Activated B cell treated with CpG ODN at 0.5 μM for 24 hours (primary cell): ENCODE results near the gene SLC22A1. TPM values are rescaled to one million over a fixed set of nuclear protein-coding genes. Genes with fewer than 3 reads are reported as not detected.

ENCODE experiments used
- ATAC-seq: fragments of 200-7000 bp; cut with Tn5 transposase; one replicate; pipeline ENCODE4 v1.10.0; 2021; ENCODE audit warnings: low read depth, mild to moderate bottlenecking, moderate library complexity
- CTCF ChIA-PET: fragments of 350-600 bp; sonication (Branson Sonifier 250); formaldehyde crosslinking; loops from one replicate; lab custom pipeline; 2021; ENCODE audit warnings: antibody characterized with exemption; lab: Charles Lee
- POLR2A ChIA-PET: fragments of 350-600 bp; sonication (Branson Sonifier 250); formaldehyde crosslinking; loops from one replicate; lab custom pipeline; 2021; ENCODE audit warnings: antibody characterized with exemption; lab: Charles Lee
- DNase-seq: peaks from one replicate; pipeline ENCODE4 v3.0.0; 2022
- H3K27ac Mint-ChIP-seq: one replicate; pipeline ENCODE4 v1.8.0; 2020; ENCODE audit warnings: mixed read lengths
- H3K27me3 Mint-ChIP-seq: one replicate; pipeline ENCODE4 v1.8.0; 2021; ENCODE audit warnings: mixed read lengths
- H3K36me3 Mint-ChIP-seq: one replicate; pipeline ENCODE4 v1.8.0; 2021; ENCODE audit warnings: low read depth, mixed read lengths
- H3K4me1 Mint-ChIP-seq: one replicate; pipeline ENCODE4 v1.8.0; 2021; ENCODE audit warnings: mixed read lengths
- H3K4me3 Mint-ChIP-seq: one replicate; pipeline ENCODE4 v1.8.0; 2020; ENCODE audit warnings: mild to moderate bottlenecking, mixed read lengths
- H3K9me3 Mint-ChIP-seq: one replicate; pipeline ENCODE4 v1.8.0; 2020; ENCODE audit warnings: mixed read lengths
- intact Hi-C: fragments of 100-400 bp; cut with micrococcal nuclease; formaldehyde crosslinking; loops from one replicate; pipeline ENCODE4 v1.15.1; 2024
- total RNA-seq: library from RNA; stranded (reverse); gene quantifications from 2 replicates; pipeline ENCODE4 v1.2.3, GENCODE V29; 2022
- TF ChIP-seq, protein P1 (sequence below): fragments of 200-600 bp; IDR thresholded peaks from one replicate; pipeline ENCODE4 v1.8.0; 2022; ENCODE audit warnings: antibody characterized with exemption, mild to moderate bottlenecking

Gene SLC22A1
- total RNA-seq, 1 donor from 2014 or later, result 2.8 TPM

GRCh38 chr6:160197662-160198061 is 76.0 kb downstream of the SLC22A1 start:
- intact Hi-C loops, result no loop called here
- DNase-seq (no peak), ATAC-seq (no peak)
- peaks cover 17% of the 10 kb centered on the region for H3K9me3 Mint-ChIP-seq
- H3K27ac Mint-ChIP-seq, result no peak overlapping the region
- H3K36me3 Mint-ChIP-seq, result no peaks in the 10 kb centered on the region
- no peaks in the 10 kb centered on the region for H3K4me1 Mint-ChIP-seq
- no peak overlapping the region for H3K4me3 Mint-ChIP-seq
- CTCF ChIA-PET, result no interaction called here
- H3K27me3 Mint-ChIP-seq, result no peaks in the 10 kb centered on the region
- TF ChIP-seq, protein P1, sequence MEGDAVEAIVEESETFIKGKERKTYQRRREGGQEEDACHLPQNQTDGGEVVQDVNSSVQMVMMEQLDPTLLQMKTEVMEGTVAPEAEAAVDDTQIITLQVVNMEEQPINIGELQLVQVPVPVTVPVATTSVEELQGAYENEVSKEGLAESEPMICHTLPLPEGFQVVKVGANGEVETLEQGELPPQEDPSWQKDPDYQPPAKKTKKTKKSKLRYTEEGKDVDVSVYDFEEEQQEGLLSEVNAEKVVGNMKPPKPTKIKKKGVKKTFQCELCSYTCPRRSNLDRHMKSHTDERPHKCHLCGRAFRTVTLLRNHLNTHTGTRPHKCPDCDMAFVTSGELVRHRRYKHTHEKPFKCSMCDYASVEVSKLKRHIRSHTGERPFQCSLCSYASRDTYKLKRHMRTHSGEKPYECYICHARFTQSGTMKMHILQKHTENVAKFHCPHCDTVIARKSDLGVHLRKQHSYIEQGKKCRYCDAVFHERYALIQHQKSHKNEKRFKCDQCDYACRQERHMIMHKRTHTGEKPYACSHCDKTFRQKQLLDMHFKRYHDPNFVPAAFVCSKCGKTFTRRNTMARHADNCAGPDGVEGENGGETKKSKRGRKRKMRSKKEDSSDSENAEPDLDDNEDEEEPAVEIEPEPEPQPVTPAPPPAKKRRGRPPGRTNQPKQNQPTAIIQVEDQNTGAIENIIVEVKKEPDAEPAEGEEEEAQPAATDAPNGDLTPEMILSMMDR, result no peak
- POLR2A ChIA-PET, result no interaction called here

DNA sequence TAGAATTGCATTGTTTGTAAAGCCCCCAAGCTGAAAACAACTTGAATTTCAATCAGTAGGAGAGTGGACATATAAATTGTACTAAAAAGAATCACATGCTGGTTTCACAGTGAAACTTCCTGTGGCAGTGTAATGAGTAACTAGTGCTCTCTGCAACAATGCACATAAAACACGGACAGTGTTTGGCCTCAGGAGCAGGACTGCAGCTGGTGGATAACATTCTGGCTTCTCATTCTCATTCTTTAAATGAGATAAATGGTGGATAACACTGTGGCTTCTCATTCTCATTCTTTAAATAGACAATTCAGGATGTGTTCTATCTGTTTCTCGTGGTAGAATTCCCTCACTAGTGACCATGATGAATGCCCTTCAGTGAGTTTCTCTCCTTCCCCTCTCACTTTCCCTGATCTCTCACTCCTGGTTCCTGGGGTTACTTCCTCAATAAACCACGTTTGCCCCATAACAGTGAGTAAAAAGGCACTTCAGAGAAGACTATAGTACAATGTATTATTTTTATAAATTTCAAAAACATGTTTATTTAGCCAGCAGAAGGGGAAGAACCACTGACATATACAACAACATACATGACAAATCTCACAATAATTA is 77.1 kb downstream of the SLC22A1 start:
- Mint-ChIP-seq H3K27me3 (no peaks in the 10 kb centered on the region), H3K36me3 (no peaks in the 10 kb centered on the region), H3K9me3 (peaks cover 14% of the 10 kb centered on the region), H3K4me3 (no peak overlapping the region), H3K4me1 (no peaks in the 10 kb centered on the region), H3K27ac (no peak overlapping the region)
- ATAC-seq (no peak), DNase-seq (no peak)
- intact Hi-C loops, result no loop called here
- TF ChIP-seq, protein P1, result no peak
- ChIA-PET POLR2A (no interaction called here), CTCF (no interaction called here)

DNA sequence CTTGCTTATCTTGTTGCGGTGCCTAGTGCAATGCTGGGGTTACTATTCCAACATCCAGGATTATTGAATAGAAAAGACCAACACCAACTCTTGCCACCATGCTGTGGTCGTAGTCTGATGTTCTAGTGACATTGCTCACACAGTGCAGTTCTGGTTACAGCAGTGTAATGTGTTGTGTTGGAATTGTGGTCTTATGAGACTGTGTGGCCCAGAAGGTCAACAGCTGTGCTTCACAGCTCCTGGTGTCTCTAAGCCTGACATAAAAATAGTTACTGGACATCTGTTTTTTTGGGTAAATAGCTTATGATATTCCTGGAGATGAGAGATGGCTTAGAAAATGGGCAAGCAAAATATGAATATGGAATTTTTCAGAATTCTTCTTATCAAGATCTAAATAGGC is 79.4 kb downstream of the SLC22A1 start:
- no peaks in the 10 kb centered on the region for H3K27me3 Mint-ChIP-seq
- H3K4me1 Mint-ChIP-seq, result no peaks in the 10 kb centered on the region
- no peaks in the 10 kb centered on the region for H3K36me3 Mint-ChIP-seq
- TF ChIP-seq, protein P1, result no peak
- no peak for ATAC-seq
- no peak overlapping the region for H3K27ac Mint-ChIP-seq
- peaks cover 6% of the 10 kb centered on the region for H3K9me3 Mint-ChIP-seq
- DNase-seq, result no peak
- H3K4me3 Mint-ChIP-seq, result no peak overlapping the region
- ChIA-PET CTCF (no interaction called here), POLR2A (no interaction called here)
- intact Hi-C loops, result no loop called here

DNA sequence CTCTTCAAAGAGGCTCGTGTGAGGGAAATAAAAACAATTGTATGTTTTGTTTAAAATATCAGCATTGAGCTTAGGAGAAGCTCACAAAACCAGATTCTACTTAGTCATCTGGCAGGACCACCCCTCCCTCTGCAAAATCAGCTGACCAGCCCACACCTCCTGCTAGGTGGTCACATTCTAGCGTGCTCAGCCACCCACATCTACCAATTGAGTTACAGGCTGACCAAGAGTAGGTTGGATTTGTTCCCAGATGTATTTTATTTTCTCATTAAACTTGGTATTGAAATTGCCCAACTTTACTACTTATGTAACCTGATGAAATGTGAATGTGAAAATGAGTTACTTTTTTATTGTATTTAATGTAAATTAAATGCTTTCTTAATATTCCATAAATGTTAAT is 80.8 kb downstream of the SLC22A1 start:
- CTCF ChIA-PET, result no interaction called here
- POLR2A ChIA-PET, result no interaction called here
- ATAC-seq (no peak), DNase-seq (no peak)
- Mint-ChIP-seq H3K9me3 (peaks cover 9% of the 10 kb centered on the region), H3K36me3 (no peaks in the 10 kb centered on the region), H3K27ac (no peak overlapping the region), H3K4me1 (no peaks in the 10 kb centered on the region), H3K27me3 (no peaks in the 10 kb centered on the region), H3K4me3 (no peak overlapping the region)
- intact Hi-C loops, result no loop called here
- TF ChIP-seq, protein P1, result no peak

- H3K27ac Mint-ChIP-seq, result no peak overlapping the region
- no peak for DNase-seq
- no peaks in the 10 kb centered on the region for H3K4me1 Mint-ChIP-seq
- H3K27me3 Mint-ChIP-seq, result no peaks in the 10 kb centered on the region
- intact Hi-C loops, result no loop called here
- CTCF ChIA-PET, result no interaction called here
- H3K9me3 Mint-ChIP-seq, result peaks cover 10% of the 10 kb centered on the region
- POLR2A ChIA-PET, result no interaction called here
- H3K4me3 Mint-ChIP-seq, result no peak overlapping the region
- no peak for ATAC-seq
- H3K36me3 Mint-ChIP-seq, result no peaks in the 10 kb centered on the region
- TF ChIP-seq, protein P1, result no peak
Observed at GRCh38 chr6:160203076-160203475, 81.5 kb downstream of the SLC22A1 start.
